K562 (cell line): ENCODE results near the gene HSF4. TPM values are rescaled to one million over a fixed set of nuclear protein-coding genes. Genes with fewer than 3 reads are reported as not detected.

ENCODE experiments used
- ATAC-seq: fragments of 200-7000 bp; cut with Tn5 transposase; 3 replicates; pipeline ENCODE4 v1.9.1; 2020; ENCODE audit warnings: moderate library complexity
- BruUV-seq: library from RNA; stranded (reverse); fragments of 400-500 nt; replicated peaks from 2 replicates; lab custom pipeline; 2021; lab: Mats Ljungman, UMichigan
- CTCF ChIA-PET: fragments of 300-600 bp; formaldehyde crosslinking; extraction: SDS; loops from one replicate; lab custom pipeline; 2021; ENCODE audit warnings: low intra/inter-chr PET ratio; lab: Yijun Ruan, JAX
- POLR2A ChIA-PET: fragments of 300-600, 350-650 bp; sonication (Branson Sonifier 250); formaldehyde crosslinking; extraction: SDS; loops from one replicate; lab custom pipeline; 2021; ENCODE audit warnings: antibody characterized with exemption, inconsistent platforms; lab: Yijun Ruan, JAX
- DNase-seq, 4 experiments: peaks; one replicate each; pipeline versions ENCODE4 v3.0.0 to v3.0.0-alpha.2; 2011 to 2018; ENCODE audit warnings: low spot score in 3 of 4, mixed read lengths in 3 of 4; ENCODE audit errors: extremely low read depth in 1 of 4
- FAIRE-seq: peaks from 2 replicates; lab custom pipeline; 2011; peaks lifted over from hg19 to GRCh38; lab: Jason Lieb, UNC
- H2AFZ ChIP-seq: 2 replicates; pipeline ENCODE4 v1.6.0; 2011; ENCODE audit warnings: low read depth, low read length, control low read depth, inconsistent platforms
- H3K27ac ChIP-seq: fragments of 200-600 bp; 3 replicates; pipeline ENCODE4 v1.8.0; 2011; ENCODE audit warnings: low read depth, mild to moderate bottlenecking, control low read depth, inconsistent platforms, low read length, moderate library complexity, mixed read lengths; ENCODE audit errors: extremely low read depth
- H3K27me3 ChIP-seq, 2 experiments: fragments of 300-600 bp in 1 of 2; 2 replicates in 1 of 2; 3 replicates in 1 of 2; pipeline versions ENCODE4 v1.6.0 to v1.8.0; 2011; ENCODE audit warnings: inconsistent platforms in 2 of 2, low read length in 2 of 2, mild to moderate bottlenecking in 1 of 2, mixed read lengths in 1 of 2, moderate library complexity in 1 of 2; ENCODE audit not compliant: control insufficient read depth in 2 of 2, insufficient read depth in 2 of 2
- H3K36me3 ChIP-seq: fragments of 300-600 bp; 3 replicates; pipeline ENCODE4 v1.8.0; 2011; ENCODE audit warnings: mild to moderate bottlenecking, low read length, inconsistent platforms; ENCODE audit not compliant: control insufficient read depth, insufficient read depth
- H3K4me1 ChIP-seq, 2 experiments: fragments of 200-600 bp in 1 of 2; replicated peaks in 1 of 2; 2 replicates in 1 of 2; 3 replicates in 1 of 2; pipeline versions ENCODE4 v1.5.1 to v1.8.0; 2011; ENCODE audit warnings: inconsistent platforms in 2 of 2, low read length in 2 of 2, mild to moderate bottlenecking in 1 of 2, mixed read lengths in 1 of 2, moderate library complexity in 1 of 2; ENCODE audit not compliant: control insufficient read depth in 2 of 2, insufficient read depth in 2 of 2
- H3K4me2 ChIP-seq: 2 replicates; pipeline ENCODE4 v1.6.1; 2011; ENCODE audit warnings: low read length, control low read depth, inconsistent platforms, mixed read lengths; ENCODE audit not compliant: insufficient read depth
- H3K4me3 ChIP-seq: fragments of 200-600 bp; sonication (generic), shearing (Covaris generic); 2 replicates; pipeline ENCODE4 v1.5.1; 2016; ENCODE audit warnings: control low read depth, inconsistent platforms
- H3K79me2 ChIP-seq: fragments of 200-600 bp; 3 replicates; pipeline ENCODE4 v1.8.0; 2011; ENCODE audit warnings: low read length, inconsistent platforms; ENCODE audit not compliant: control insufficient read depth, insufficient read depth
- H3K9ac ChIP-seq, 2 experiments: 2 replicates each; pipeline versions ENCODE4 v1.6.0 to v1.6.1; 2011; ENCODE audit warnings: low read depth in 2 of 2, low read length in 2 of 2, control low read depth in 1 of 2, inconsistent platforms in 1 of 2, mild to moderate bottlenecking in 1 of 2, mixed read lengths in 1 of 2; ENCODE audit not compliant: insufficient read depth in 1 of 2
- H3K9me1 ChIP-seq: one replicate; pipeline ENCODE4 v1.6.0; 2011; ENCODE audit warnings: inconsistent platforms, mild to moderate bottlenecking, low read length, moderate library complexity; ENCODE audit not compliant: control insufficient read depth, insufficient read depth
- H3K9me3 ChIP-seq: replicated peaks from 2 replicates; pipeline ENCODE4 v1.5.1; 2011; ENCODE audit warnings: low read depth, low read length, inconsistent platforms; ENCODE audit not compliant: control insufficient read depth, insufficient read depth
- H4K20me1 ChIP-seq: replicated peaks from 2 replicates; pipeline ENCODE4 v1.6.1; 2011; ENCODE audit warnings: low read length, inconsistent platforms, mixed read lengths; ENCODE audit not compliant: control insufficient read depth, insufficient read depth
- ARID3A ChIP-seq: IDR thresholded peaks from 2 replicates; pipeline ENCODE4 v1.6.1; 2012; ENCODE audit warnings: low read depth, low read length, improper control_type of control experiment, borderline replicate concordance
- ARID4B ChIP-seq: sonication (generic); formaldehyde crosslinking; IDR thresholded peaks from 2 replicates; pipeline ENCODE4 v1.8.0; 2022; ENCODE audit warnings: mild to moderate bottlenecking, missing genetic modification reagents
- CEBPB ChIP-seq: fragments of 450-650 bp; IDR thresholded peaks from 2 replicates; pipeline ENCODE4 v1.6.1; 2016; ENCODE audit warnings: missing genetic modification characterization, missing compliant biosample characterization
- CREB1 ChIP-seq, 2 experiments: sonication (generic) in 1 of 2; formaldehyde crosslinking in 1 of 2; IDR thresholded peaks; 2 replicates each; pipeline versions ENCODE4 v1.6.1 to v1.8.0; 2012 to 2022; ENCODE audit warnings: inconsistent platforms in 1 of 2, mild to moderate bottlenecking in 1 of 2, missing genetic modification reagents in 1 of 2, moderate library complexity in 1 of 2
- DDX20 ChIP-seq: fragments of 450-650 bp; IDR thresholded peaks from 2 replicates; pipeline ENCODE4 v1.6.1; 2016; ENCODE audit warnings: missing genetic modification characterization, low read depth, mild to moderate bottlenecking, missing compliant biosample characterization, moderate library complexity
- EZH2 ChIP-seq: IDR thresholded peaks from 2 replicates; pipeline ENCODE4 v1.6.1; 2012; ENCODE audit warnings: low read depth, mild to moderate bottlenecking, inconsistent platforms, low read length, borderline replicate concordance
- FOS ChIP-seq: IDR thresholded peaks from 3 replicates; pipeline ENCODE4 v1.6.1; 2011; ENCODE audit not compliant: insufficient read length; ENCODE audit errors: extremely low read depth
- HNRNPH1 ChIP-seq: fragments of 200-400 bp; formaldehyde crosslinking; optimal IDR thresholded peaks from 2 replicates; pipeline ENCODE3; 2017; ENCODE audit warnings: low read depth, mild to moderate bottlenecking, low read length, moderate library complexity
- IRF2 ChIP-seq: sonication (generic); formaldehyde crosslinking; IDR thresholded peaks from 2 replicates; pipeline ENCODE4 v1.8.1; 2022; ENCODE audit warnings: mild to moderate bottlenecking, missing genetic modification reagents
- MEF2D ChIP-seq: conservative IDR thresholded peaks from 2 replicates; pipeline ENCODE4 v1.6.1; 2016; ENCODE audit warnings: low read depth, missing genetic modification characterization, missing compliant biosample characterization
- MTA1 ChIP-seq: fragments of 450-650 bp; IDR thresholded peaks from 2 replicates; pipeline ENCODE4 v1.6.1; 2017; ENCODE audit warnings: borderline replicate concordance
- SMARCA5 ChIP-seq: fragments of 450-650 bp; IDR thresholded peaks from 2 replicates; pipeline ENCODE4 v1.6.1; 2016
- SMARCC2 ChIP-seq: fragments of 450-650 bp; IDR thresholded peaks from 2 replicates; pipeline ENCODE4 v1.6.1; 2017; ENCODE audit warnings: antibody characterized with exemption, moderate library complexity, mild to moderate bottlenecking, low read depth
- ZNF639 ChIP-seq, 2 experiments: fragments of 200-800 bp in 1 of 2; sonication (Bioruptor generic) in 1 of 2; sonication (generic) in 1 of 2; formaldehyde crosslinking in 1 of 2; IDR thresholded peaks in 1 of 2; conservative IDR thresholded peaks in 1 of 2; 2 replicates each; pipeline versions ENCODE4 v1.5.0 to v1.6.1; 2016 to 2020; ENCODE audit warnings: missing compliant biosample characterization in 1 of 2, missing genetic modification characterization in 1 of 2, missing genetic modification reagents in 1 of 2
- ZZZ3 ChIP-seq: fragments of 450-650 bp; IDR thresholded peaks from 2 replicates; pipeline ENCODE4 v1.6.1; 2016; ENCODE audit warnings: antibody characterized with exemption, mild to moderate bottlenecking, moderate library complexity
- WGBS: fragments of 100-300 bp; shearing (Covaris generic); methylation state at CpG from one replicate; pipeline ENCODE4 v1.1.6; 2016; ENCODE audit warnings: low coverage, mixed read lengths; ENCODE audit not compliant: insufficient coverage; ENCODE audit errors: missing lambda C conversion rate; 5-methylcytosine and 5-hydroxymethylcytosine counted together
- in situ Hi-C: fragments of 300-500 bp; cut with MboI; formaldehyde crosslinking; loops from 4 replicates; pipeline ENCODE4 v1.15.0; 2018; ENCODE audit warnings: inconsistent platforms, mixed read lengths
- intact Hi-C: fragments of 100-400 bp; cut with micrococcal nuclease; formaldehyde crosslinking; loops from 2 replicates; pipeline ENCODE4 v1.14.2; 2022
- polyA plus RNA-seq, 8 experiments: library from polyadenylated mRNA; depleted of rRNA in 4 of 8; stranded (reverse) in 5 of 8; unstranded in 3 of 8; fragments of >200 nt; fragmentation: Nextera tagmentation in 2 of 8; fragmentation: Illumina TruSeq in 1 of 8; extraction: Ambion mirVana in 2 of 8; extraction: Trizol in 1 of 8; gene quantifications; 2 replicates each; pipeline versions ENCODE4 v1.2.1 to v1.2.3, GENCODE V29; 2011 to 2014; ENCODE audit warnings: inconsistent platforms in 1 of 8, missing spikeins in 1 of 8
- total RNA-seq, 7 experiments: library from RNA; depleted of rRNA in 6 of 7; stranded (reverse); fragments of >200 nt in 6 of 7; fragmentation: Illumina TruSeq in 2 of 7; extraction: Trizol in 2 of 7; gene quantifications; 2 replicates each; pipeline versions ENCODE4 v1.2.1 to v1.2.3, GENCODE V29; 2011 to 2021; ENCODE audit warnings: low replicate concordance in 1 of 7

Gene HSF4
- total and polyA plus RNA-seq, 9 of the 15 experiments (the other 6 are each of a cell fraction or from before 2014, with no cell fraction given): 0.50 to 35.4 (median 8.8) TPM; not detected in 1

GRCh38 chr16:67173323-67173722 lies 8.8 kb downstream of the HSF4 start:
- H3K9me1 ChIP-seq: no peaks in the 10 kb centered on the region
- no peaks in the 10 kb centered on the region for H3K9me3 ChIP-seq
- no peak overlapping the region for H3K27ac ChIP-seq
- H4K20me1 ChIP-seq: no peaks in the 10 kb centered on the region
- no peak overlapping the region for H3K4me3 ChIP-seq
- in situ Hi-C loops: loop anchor here (25.0 kb wide), 1 partner anchor 211 kb away; the partner anchor contains the start of gene CES3
- H3K36me3 ChIP-seq: no peaks in the 10 kb centered on the region
- no peaks in the 10 kb centered on the region for H3K27me3 ChIP-seq
- no peak for ATAC-seq
- DNase-seq: no peak
- H3K4me2 ChIP-seq: no peak overlapping the region
- intact Hi-C loops: no loop called here
- ChIA-PET POLR2A (interaction anchor here (0.6 to 1.1 kb wide), 2 partner anchors 8 to 182 kb away, joined by 3 read pairs; no protein-coding TSS in a partner anchor), CTCF (interaction anchor here (0.6 kb wide), 1 partner anchor 225 kb away, joined by 3 read pairs; no protein-coding TSS in a partner anchor)
- no peak for FAIRE-seq
- H2AFZ ChIP-seq: no peak overlapping the region
- WGBS: 44% methylated on average over 1 of the region's 1 CpG
- peaks cover 18 to 53% of the 10 kb centered on the region in 2 experiments; a peak in 4 of 5 replicates for H3K4me1 ChIP-seq
- H3K9ac ChIP-seq: peak overlapping the region in 1 of 2 experiments; percentile 76; a peak in 1 of 4 replicates
- H3K79me2 ChIP-seq: no peaks in the 10 kb centered on the region
- BruUV-seq: no TSS peak
- TF ChIP-seq CREB1 (IDR thresholded peaks at IDR 0.05) (no peak), CREB1 (CRISPR knock-in tag; IDR thresholded peaks at IDR 0.05) (no peak), DDX20 (tag) (no peak), ARID3A (no peak), HNRNPH1 (no peak), ARID4B (CRISPR knock-in tag) (no peak), EZH2 (no peak), SMARCC2 (no peak), MEF2D (no peak), CEBPB (no peak), ZNF639 (CRISPR knock-in tag; conservative IDR thresholded peaks at IDR 0.05 in 1 of 2, IDR thresholded peaks at IDR 0.05 in 1 of 2) (no peak), FOS (no peak), SMARCA5 (no peak), MTA1 (no peak), IRF2 (CRISPR knock-in tag) (no peak), ZZZ3 (no peak)
